ENCODE data around the gene CMTM3. TPM values are rescaled to one million over a fixed set of nuclear protein-coding genes. Genes with fewer than 3 reads are reported as not detected.

Gene CMTM3
- total and polyA plus RNA-seq, 2 experiments from 2014 or later = 16.4 to 16.6 TPM

DNA sequence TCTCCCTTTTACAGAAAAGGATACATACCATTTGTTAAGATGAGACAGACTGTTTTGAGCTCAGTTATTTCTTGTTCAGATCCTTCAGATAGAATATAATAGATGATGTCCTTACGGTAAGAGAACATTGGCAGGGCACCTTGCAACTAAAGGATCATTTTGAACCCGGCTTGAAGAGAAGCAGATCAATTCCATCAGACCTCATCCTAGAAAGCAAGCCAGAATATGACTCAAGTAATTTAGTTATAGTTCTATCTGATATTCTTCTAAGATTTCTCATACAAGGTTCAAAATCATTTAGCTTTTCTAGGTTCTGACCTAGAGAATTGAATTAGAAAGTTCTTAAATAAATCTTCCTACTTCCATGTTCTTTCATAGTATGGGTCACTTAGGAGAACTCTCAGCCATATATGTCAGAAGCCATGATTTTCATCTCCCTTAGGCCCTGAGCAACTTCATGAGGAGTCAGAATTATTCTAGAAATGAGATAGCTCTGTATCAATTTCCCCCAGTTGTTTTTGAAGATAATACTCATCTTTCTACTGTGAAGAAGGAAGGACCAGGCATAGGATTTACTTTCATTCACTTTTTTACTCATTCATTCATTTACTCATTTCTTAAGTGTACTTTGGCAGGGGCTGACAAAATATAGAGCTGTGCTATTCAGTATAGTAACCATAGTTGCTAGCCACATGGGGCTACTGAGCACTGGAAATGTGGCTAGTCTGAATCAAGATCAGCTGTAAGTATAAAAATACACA is 40.8 kb upstream of the CMTM3 start:
- no peaks in the 10 kb centered on the region for H3K36me3 ChIP-seq (ENCODE audit: insufficient read depth)
- TF ChIP-seq, protein P1, sequence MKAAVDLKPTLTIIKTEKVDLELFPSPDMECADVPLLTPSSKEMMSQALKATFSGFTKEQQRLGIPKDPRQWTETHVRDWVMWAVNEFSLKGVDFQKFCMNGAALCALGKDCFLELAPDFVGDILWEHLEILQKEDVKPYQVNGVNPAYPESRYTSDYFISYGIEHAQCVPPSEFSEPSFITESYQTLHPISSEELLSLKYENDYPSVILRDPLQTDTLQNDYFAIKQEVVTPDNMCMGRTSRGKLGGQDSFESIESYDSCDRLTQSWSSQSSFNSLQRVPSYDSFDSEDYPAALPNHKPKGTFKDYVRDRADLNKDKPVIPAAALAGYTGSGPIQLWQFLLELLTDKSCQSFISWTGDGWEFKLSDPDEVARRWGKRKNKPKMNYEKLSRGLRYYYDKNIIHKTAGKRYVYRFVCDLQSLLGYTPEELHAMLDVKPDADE (IDR thresholded peaks at IDR 0.05) = no peak
- no peak for TF ChIP-seq JUNB (IDR thresholded peaks at IDR 0.05; ENCODE audit: unreplicated experiment)
- no peak for TF ChIP-seq CREB1 (CRISPR knock-in tag; IDR thresholded peaks at IDR 0.05; ENCODE audit: low read depth)
- TF ChIP-seq, protein P2, sequence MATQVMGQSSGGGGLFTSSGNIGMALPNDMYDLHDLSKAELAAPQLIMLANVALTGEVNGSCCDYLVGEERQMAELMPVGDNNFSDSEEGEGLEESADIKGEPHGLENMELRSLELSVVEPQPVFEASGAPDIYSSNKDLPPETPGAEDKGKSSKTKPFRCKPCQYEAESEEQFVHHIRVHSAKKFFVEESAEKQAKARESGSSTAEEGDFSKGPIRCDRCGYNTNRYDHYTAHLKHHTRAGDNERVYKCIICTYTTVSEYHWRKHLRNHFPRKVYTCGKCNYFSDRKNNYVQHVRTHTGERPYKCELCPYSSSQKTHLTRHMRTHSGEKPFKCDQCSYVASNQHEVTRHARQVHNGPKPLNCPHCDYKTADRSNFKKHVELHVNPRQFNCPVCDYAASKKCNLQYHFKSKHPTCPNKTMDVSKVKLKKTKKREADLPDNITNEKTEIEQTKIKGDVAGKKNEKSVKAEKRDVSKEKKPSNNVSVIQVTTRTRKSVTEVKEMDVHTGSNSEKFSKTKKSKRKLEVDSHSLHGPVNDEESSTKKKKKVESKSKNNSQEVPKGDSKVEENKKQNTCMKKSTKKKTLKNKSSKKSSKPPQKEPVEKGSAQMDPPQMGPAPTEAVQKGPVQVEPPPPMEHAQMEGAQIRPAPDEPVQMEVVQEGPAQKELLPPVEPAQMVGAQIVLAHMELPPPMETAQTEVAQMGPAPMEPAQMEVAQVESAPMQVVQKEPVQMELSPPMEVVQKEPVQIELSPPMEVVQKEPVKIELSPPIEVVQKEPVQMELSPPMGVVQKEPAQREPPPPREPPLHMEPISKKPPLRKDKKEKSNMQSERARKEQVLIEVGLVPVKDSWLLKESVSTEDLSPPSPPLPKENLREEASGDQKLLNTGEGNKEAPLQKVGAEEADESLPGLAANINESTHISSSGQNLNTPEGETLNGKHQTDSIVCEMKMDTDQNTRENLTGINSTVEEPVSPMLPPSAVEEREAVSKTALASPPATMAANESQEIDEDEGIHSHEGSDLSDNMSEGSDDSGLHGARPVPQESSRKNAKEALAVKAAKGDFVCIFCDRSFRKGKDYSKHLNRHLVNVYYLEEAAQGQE (IDR thresholded peaks at IDR 0.05; ENCODE audit: unreplicated experiment) = no peak
- TF ChIP-seq ZNF331 (CRISPR knock-in tag; IDR thresholded peaks at IDR 0.05; ENCODE audit: low read depth) = no peak
- TF ChIP-seq EZH2 (IDR thresholded peaks at IDR 0.05; ENCODE audit: low read depth, unreplicated experiment) = no peak
- no peak for TF ChIP-seq STAT1 (IDR thresholded peaks at IDR 0.05; ENCODE audit: unreplicated experiment)
- no peak for TF ChIP-seq POLR2AphosphoS5 (IDR thresholded peaks at IDR 0.05; ENCODE audit: low read depth)
- TF ChIP-seq, protein P3, sequence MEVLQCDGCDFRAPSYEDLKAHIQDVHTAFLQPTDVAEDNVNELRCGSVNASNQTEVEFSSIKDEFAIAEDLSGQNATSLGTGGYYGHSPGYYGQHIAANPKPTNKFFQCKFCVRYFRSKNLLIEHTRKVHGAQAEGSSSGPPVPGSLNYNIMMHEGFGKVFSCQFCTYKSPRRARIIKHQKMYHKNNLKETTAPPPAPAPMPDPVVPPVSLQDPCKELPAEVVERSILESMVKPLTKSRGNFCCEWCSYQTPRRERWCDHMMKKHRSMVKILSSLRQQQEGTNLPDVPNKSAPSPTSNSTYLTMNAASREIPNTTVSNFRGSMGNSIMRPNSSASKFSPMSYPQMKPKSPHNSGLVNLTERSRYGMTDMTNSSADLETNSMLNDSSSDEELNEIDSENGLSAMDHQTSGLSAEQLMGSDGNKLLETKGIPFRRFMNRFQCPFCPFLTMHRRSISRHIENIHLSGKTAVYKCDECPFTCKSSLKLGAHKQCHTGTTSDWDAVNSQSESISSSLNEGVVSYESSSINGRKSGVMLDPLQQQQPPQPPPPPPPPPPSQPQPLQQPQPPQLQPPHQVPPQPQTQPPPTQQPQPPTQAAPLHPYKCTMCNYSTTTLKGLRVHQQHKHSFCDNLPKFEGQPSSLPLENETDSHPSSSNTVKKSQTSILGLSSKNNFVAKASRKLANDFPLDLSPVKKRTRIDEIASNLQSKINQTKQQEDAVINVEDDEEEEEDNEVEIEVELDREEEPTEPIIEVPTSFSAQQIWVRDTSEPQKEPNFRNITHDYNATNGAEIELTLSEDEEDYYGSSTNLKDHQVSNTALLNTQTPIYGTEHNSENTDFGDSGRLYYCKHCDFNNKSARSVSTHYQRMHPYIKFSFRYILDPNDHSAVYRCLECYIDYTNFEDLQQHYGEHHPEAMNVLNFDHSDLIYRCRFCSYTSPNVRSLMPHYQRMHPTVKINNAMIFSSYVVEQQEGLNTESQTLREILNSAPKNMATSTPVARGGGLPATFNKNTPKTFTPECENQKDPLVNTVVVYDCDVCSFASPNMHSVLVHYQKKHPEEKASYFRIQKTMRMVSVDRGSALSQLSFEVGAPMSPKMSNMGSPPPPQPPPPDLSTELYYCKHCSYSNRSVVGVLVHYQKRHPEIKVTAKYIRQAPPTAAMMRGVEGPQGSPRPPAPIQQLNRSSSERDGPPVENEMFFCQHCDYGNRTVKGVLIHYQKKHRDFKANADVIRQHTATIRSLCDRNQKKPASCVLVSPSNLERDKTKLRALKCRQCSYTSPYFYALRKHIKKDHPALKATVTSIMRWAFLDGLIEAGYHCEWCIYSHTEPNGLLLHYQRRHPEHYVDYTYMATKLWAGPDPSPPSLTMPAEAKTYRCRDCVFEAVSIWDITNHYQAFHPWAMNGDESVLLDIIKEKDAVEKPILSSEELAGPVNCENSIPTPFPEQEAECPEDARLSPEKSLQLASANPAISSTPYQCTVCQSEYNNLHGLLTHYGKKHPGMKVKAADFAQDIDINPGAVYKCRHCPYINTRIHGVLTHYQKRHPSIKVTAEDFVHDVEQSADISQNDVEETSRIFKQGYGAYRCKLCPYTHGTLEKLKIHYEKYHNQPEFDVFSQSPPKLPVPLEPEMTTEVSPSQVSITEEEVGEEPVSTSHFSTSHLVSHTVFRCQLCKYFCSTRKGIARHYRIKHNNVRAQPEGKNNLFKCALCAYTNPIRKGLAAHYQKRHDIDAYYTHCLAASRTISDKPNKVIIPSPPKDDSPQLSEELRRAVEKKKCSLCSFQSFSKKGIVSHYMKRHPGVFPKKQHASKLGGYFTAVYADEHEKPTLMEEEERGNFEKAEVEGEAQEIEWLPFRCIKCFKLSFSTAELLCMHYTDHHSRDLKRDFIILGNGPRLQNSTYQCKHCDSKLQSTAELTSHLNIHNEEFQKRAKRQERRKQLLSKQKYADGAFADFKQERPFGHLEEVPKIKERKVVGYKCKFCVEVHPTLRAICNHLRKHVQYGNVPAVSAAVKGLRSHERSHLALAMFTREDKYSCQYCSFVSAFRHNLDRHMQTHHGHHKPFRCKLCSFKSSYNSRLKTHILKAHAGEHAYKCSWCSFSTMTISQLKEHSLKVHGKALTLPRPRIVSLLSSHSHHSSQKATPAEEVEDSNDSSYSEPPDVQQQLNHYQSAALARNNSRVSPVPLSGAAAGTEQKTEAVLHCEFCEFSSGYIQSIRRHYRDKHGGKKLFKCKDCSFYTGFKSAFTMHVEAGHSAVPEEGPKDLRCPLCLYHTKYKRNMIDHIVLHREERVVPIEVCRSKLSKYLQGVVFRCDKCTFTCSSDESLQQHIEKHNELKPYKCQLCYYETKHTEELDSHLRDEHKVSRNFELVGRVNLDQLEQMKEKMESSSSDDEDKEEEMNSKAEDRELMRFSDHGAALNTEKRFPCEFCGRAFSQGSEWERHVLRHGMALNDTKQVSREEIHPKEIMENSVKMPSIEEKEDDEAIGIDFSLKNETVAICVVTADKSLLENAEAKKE (CRISPR knock-in tag; IDR thresholded peaks at IDR 0.05) = no peak
- TF ChIP-seq, protein P4, sequence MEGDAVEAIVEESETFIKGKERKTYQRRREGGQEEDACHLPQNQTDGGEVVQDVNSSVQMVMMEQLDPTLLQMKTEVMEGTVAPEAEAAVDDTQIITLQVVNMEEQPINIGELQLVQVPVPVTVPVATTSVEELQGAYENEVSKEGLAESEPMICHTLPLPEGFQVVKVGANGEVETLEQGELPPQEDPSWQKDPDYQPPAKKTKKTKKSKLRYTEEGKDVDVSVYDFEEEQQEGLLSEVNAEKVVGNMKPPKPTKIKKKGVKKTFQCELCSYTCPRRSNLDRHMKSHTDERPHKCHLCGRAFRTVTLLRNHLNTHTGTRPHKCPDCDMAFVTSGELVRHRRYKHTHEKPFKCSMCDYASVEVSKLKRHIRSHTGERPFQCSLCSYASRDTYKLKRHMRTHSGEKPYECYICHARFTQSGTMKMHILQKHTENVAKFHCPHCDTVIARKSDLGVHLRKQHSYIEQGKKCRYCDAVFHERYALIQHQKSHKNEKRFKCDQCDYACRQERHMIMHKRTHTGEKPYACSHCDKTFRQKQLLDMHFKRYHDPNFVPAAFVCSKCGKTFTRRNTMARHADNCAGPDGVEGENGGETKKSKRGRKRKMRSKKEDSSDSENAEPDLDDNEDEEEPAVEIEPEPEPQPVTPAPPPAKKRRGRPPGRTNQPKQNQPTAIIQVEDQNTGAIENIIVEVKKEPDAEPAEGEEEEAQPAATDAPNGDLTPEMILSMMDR (conservative IDR thresholded peaks at IDR 0.05; ENCODE audit: low read depth in 2 of 2) = no peak
- TF ChIP-seq NANOG (IDR thresholded peaks at IDR 0.05; ENCODE audit: borderline replicate concordance) = no peak

More for the DNA sequence above, 40.8 kb upstream of the CMTM3 start:
- Histone ChIP-seq H3K4me3 (no peak overlapping the region), H3K27ac (ENCODE audit: low read depth) (no peak overlapping the region; the same call in 1 of the 2 replicates), H3K4me2 (no peak overlapping the region), H3K27me3 (ENCODE audit: insufficient read depth) (no peaks in the 10 kb centered on the region), H4K20me1 (replicated peaks; ENCODE audit: insufficient read depth) (peaks cover 10% of the 10 kb centered on the region; the same call in 1 of the 2 replicates), H3K9me2 (ENCODE audit: insufficient read depth) (no peaks in the 10 kb centered on the region), H3F3A (replicated peaks; ENCODE audit: low read depth) (no peaks in the 10 kb centered on the region), H3K4me1 (ENCODE audit: insufficient read depth) (no peaks in the 10 kb centered on the region), H3K79me2 (replicated peaks; ENCODE audit: insufficient read depth) (no peaks in the 10 kb centered on the region), H2AFZ (no peak overlapping the region)
- Mint-ChIP-seq H3K4me1 (no peaks in the 10 kb centered on the region), H3K27ac (no peak overlapping the region), H3K9me3 (no peaks in the 10 kb centered on the region), H3K36me3 (ENCODE audit: low read depth) (peaks cover 4% of the 10 kb centered on the region; the same call in 2 of the 3 replicates), H3K27me3 (ENCODE audit: insufficient read depth, low read depth, poor library complexity) (no peaks in the 10 kb centered on the region), H3K4me3 (no peak overlapping the region)
- DNase-seq (ENCODE audit: low spot score) = no peak
- ATAC-seq = no peak

Measured in GM23338 (cell line).